ENCODE results near the gene INTS11. TPM values are rescaled to one million over a fixed set of nuclear protein-coding genes. Genes with fewer than 3 reads are reported as not detected.
"Not testable (repeated sequence)": the region's sequence is repeated elsewhere in the genome, so short reads cannot be mapped to it uniquely, and the experiment has no call there.

Gene INTS11
- total RNA-seq, 2 donors from 2014 or later = 108 to 131 TPM

DNA sequence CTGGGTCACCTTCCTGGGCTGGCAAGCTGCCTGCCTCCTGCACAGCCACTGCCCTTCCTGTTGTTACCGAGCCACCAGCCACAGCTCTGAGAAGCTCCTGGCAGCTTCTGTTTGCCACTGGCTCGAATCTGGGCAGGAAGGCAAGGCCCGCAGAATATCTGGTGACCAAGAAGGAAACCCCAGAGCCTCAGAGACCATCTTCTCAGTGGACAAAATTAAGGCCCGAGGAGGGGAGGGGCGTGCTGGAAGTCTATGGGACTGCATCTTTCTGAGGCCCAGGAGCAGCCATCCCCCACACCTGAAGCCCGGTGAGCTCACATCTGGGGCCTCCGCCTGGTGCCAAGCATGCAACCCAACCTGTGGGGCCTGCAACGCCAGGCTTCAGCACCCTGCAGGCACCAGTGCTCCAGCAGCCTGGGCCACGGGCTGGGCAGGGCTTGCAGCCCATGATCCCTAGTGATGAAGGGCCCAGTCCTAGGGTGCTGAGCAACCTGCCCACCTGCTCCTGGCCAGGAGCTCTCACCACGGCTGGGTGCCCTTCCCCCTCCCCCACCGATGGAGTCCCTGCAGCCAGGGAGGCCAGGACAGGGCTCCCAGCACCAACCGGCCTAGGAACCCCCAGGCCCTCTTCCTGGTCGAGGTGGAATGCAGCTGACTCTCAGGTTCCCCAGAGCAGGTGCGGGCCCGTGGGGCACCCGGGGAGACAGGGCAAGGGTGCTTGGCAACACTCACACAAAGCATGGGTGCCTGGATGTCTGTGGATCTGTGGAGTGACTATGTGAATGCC, 1.0 kb upstream of the INTS11 start:
- Mint-ChIP-seq H3K27me3 (ENCODE audit: low read depth) (no peaks in the 10 kb centered on the region), H3K4me1 (ENCODE audit: low read depth) (peaks cover 32% of the 10 kb centered on the region), H3K9me3 (peaks cover 0 to 1% of the 10 kb centered on the region in 2 donors), H3K4me3 (peak overlapping the region; percentile 80 to 85), H3K27ac (peak overlapping the region; percentile 72), H3K36me3 (ENCODE audit: insufficient read depth in 2 of 2) (peaks cover 3 to 5% of the 10 kb centered on the region in 2 donors)
- ATAC-seq (replicated peaks in 1 of 2) (no peak), DNase-seq (no peak)

DNA sequence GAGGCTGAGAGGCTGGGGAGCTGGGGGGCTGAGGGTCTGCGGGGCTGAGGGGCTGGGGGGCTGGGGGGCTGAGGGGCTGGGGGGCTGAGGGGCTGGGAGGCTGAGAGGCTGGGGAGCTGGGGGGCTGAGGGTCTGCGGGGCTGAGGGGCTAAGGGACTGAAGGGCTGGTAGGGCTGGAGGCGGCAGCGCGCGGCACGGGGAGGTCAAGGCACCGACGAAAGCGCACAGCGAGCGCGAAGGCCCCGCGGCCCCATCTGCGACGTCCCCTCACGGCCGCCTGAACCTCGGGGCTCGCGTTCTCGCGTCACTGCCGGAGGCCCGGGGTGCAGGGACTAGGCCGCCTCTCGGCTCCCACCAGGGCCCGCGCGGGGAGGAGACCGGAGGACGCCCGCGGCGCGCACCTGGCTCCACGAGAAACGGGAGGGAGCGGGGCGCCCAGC, 356 bp downstream of the INTS11 start:
- ATAC-seq (replicated peaks in 1 of 2) = no peak
- H3K4me3 Mint-ChIP-seq = peak overlapping the region; percentile 85
- DNase-seq = no peak
- H3K27ac Mint-ChIP-seq = peak overlapping the region; percentile 68
- no peaks in the 10 kb centered on the region for H3K9me3 Mint-ChIP-seq
- H3K36me3 Mint-ChIP-seq (ENCODE audit: insufficient read depth in 2 of 2) = peaks cover 5 to 8% of the 10 kb centered on the region in 2 donors
- H3K27me3 Mint-ChIP-seq (ENCODE audit: low read depth) = no peaks in the 10 kb centered on the region
- H3K4me1 Mint-ChIP-seq (ENCODE audit: low read depth) = peaks cover 32% of the 10 kb centered on the region

DNA sequence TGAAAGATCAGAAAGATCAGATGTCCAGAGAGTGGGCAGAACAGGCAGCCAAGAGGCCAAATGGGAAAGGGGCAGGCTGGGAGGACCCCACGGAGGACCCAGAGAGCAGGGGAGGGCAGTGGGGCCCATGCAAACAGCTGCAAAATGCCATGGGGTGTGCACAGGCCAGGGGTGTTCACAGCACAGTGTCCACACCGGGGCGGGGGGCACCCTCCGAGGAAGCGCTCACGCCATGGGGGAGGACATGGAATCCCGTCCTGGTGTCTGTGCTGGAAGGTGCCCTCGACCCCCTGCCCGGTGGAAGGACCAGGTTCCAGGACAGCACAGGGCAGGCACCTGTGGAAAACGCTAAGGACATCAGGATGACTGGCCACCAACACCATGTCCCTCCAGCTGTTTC, 1.5 kb downstream of the INTS11 start:
- Mint-ChIP-seq H3K36me3 (ENCODE audit: insufficient read depth in 2 of 2) (peaks cover 5 to 9% of the 10 kb centered on the region in 2 donors), H3K27ac (peak overlapping the region; percentile 64), H3K9me3 (no peaks in the 10 kb centered on the region), H3K4me1 (ENCODE audit: low read depth) (peaks cover 32% of the 10 kb centered on the region), H3K4me3 (peak overlapping the region; percentile 96), H3K27me3 (ENCODE audit: low read depth) (no peaks in the 10 kb centered on the region)
- DNase-seq = no peak
- ATAC-seq (replicated peaks in 1 of 2) = no peak

DNA sequence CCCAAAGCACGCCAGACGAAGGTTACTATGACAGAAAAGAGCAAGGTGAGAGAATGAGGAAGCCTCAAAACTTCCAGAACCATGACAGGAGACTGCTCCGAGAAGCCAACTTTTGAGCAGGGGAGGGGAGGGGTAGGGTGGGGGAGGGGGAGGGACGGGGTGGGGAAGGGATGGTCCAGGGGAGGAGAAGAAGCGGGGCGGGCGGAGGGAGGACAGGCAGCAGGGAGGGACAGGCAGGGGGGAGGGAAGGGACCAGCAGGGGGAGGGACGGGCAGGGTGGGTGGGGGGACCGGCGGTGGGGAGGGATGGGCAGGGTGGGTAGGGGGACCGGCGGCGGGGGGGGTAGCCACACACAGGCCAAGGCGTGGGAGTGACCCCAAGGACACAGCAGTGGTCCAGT, 2.0 kb downstream of the INTS11 start:
- H3K4me1 Mint-ChIP-seq (ENCODE audit: low read depth) = peaks cover 32% of the 10 kb centered on the region

DNA sequence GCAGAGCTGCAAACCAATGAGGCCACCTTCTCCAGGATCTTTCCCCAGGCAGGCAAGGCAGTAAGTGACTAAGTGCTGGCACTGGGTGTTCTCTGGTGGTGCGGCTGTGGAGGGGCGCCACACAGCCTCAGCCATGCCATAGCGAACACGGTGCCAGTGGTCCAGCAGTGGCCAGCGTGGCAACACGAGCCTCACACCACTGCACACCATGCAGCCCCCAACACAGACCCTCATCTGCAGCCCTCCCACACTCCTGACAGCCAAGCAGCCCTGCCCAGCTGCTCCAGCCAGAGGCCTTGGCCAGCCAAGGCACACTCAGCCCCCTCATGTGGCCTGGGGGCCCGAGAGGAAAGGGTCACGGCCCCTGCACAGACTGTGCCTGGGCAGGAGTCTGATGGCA, 3.0 kb downstream of the INTS11 start:
- Mint-ChIP-seq H3K9me3 (no peaks in the 10 kb centered on the region), H3K4me1 (ENCODE audit: low read depth) (peaks cover 31% of the 10 kb centered on the region)

More for the DNA sequence above, 2.0 kb downstream of the INTS11 start:
- Mint-ChIP-seq H3K9me3 (no peaks in the 10 kb centered on the region), H3K27me3 (ENCODE audit: low read depth) (no peaks in the 10 kb centered on the region), H3K4me3 (peak overlapping the region; percentile 96), H3K27ac (peak overlapping the region; percentile 0), H3K36me3 (ENCODE audit: insufficient read depth in 2 of 2) (peaks cover 5 to 9% of the 10 kb centered on the region in 2 donors)
- DNase-seq (no peak), ATAC-seq (replicated peaks in 1 of 2) (no peak)

DNA sequence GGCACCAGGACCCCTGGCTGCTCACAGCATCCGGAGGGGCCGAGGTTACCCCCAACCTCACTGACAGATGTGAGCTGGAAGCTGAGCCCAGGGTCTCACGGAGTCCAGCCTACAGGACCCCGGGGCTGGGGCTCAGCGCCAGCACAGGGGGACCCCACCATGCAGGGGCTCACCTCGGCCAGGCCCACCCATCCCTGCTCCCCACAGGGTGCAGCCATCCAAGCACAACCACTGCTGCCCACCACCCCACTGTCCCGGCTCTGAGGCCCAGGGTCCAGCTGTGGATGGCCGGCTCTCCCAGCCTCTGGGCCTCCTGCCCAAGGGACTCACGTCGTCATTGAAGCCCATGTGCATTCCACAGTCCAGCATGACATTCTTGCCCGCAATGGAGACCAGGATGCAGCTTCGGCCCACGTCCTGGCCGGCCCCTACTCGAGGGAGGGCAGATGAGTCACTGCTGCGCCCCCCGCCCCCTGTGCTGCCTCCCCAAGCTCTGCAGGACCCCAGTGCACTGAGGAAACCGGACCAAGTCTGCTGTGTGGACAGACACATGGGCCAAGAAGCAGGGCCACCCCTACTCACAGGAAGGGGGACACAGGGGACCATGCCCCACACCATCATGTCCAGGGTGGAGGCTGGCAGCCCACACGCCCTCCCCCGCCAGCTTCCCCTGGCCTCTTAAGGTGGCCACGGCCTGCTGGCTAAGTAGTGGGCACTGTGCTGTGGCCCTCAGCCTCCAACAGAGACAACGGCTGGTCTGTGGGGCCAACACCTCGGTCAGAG, 3.6 kb downstream of the INTS11 start:
- no peak overlapping the region for H3K27ac Mint-ChIP-seq
- no peak overlapping the region for H3K4me3 Mint-ChIP-seq
- H3K36me3 Mint-ChIP-seq (ENCODE audit: insufficient read depth in 2 of 2) = peaks cover 5 to 9% of the 10 kb centered on the region in 2 donors
- ATAC-seq (replicated peaks in 1 of 2) (no peak), DNase-seq (no peak)
- H3K9me3 Mint-ChIP-seq = no peaks in the 10 kb centered on the region
- peaks cover 25% of the 10 kb centered on the region for H3K4me1 Mint-ChIP-seq (ENCODE audit: low read depth)
- H3K27me3 Mint-ChIP-seq (ENCODE audit: low read depth) = no peaks in the 10 kb centered on the region

More for the DNA sequence above, 3.0 kb downstream of the INTS11 start:
- Mint-ChIP-seq H3K27ac (no peak overlapping the region), H3K36me3 (ENCODE audit: insufficient read depth in 2 of 2) (peaks cover 5 to 9% of the 10 kb centered on the region in 2 donors), H3K27me3 (ENCODE audit: low read depth) (no peaks in the 10 kb centered on the region), H3K4me3 (no peak overlapping the region)
- ATAC-seq (replicated peaks in 1 of 2) (no peak), DNase-seq (no peak)

DNA sequence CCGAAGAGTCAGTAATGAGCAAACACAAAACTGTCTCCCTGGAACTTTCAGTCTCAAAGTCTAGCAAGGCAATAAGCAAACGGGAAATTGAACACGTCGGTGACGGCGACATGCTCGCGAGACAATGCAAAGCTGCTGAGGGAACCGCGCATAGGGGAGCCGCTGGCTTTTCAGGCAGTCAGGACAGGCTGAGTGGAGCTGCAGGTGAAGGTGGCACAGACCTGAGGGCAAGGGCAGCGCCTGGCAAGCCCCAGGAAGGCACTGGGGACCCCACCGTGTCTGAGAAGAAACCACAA, 4.9 kb downstream of the INTS11 start:
- no peaks in the 10 kb centered on the region for H3K27me3 Mint-ChIP-seq (ENCODE audit: low read depth)
- peaks cover 5 to 9% of the 10 kb centered on the region in 2 donors for H3K36me3 Mint-ChIP-seq (ENCODE audit: insufficient read depth in 2 of 2)
- H3K9me3 Mint-ChIP-seq = no peaks in the 10 kb centered on the region
- ATAC-seq (replicated peaks in 1 of 2) = no peak
- H3K27ac Mint-ChIP-seq = peak overlapping the region; percentile 52
- H3K4me3 Mint-ChIP-seq = no peak overlapping the region
- DNase-seq = no peak
- H3K4me1 Mint-ChIP-seq (ENCODE audit: low read depth) = peaks cover 19% of the 10 kb centered on the region

DNA sequence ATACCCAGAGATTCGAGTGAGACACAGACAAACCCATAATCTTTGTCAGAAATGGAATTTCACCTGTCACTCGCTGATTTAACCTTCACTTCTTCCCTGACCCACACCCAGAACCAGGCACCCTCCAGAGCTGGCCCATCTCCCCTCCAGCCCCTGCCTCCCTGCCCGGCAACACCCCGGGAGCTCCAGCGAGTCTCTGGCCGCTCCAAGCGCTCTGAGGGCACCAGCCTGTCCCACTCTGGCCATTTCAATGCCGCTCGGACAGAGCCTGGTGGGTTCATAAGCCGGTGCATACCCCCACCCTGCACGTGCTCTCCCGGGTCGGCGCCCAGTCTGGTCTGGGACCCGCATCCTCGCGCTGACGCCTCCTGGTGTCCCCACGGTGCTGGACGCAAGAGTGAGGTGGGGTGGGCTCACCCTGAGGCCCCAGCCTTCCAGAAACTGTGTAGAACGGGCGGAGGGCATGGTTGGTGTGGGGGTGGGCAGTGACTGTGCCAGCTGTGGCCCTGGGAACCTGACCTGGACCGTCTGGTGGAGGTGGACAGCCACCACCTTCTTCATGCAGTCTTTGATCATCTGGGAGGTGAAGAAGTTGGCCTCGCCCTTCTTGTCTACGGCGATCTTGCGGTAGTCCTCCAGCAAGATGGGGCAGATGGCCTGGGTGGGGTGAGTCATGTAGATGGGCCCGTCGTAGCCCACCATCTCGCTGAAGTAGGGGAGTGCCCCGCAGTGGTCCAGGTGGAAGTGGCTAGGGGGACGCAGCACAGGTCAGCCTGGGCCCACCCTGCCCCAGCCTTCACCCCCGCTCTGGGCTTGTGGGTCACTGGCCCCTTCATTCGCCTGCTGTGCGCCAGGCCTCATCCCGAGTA, 5.4 kb downstream of the INTS11 start:
- H3K36me3 Mint-ChIP-seq (ENCODE audit: insufficient read depth in 2 of 2) = peaks cover 5 to 9% of the 10 kb centered on the region in 2 donors
- no peak overlapping the region for H3K4me3 Mint-ChIP-seq
- H3K27ac Mint-ChIP-seq = peak overlapping the region; percentile 52
- peak in 1 of 2 donors; percentile 16 for ATAC-seq (replicated peaks in 1 of 2)
- no peaks in the 10 kb centered on the region for H3K9me3 Mint-ChIP-seq
- H3K4me1 Mint-ChIP-seq (ENCODE audit: low read depth) = peaks cover 19% of the 10 kb centered on the region
- DNase-seq = no peak
- H3K27me3 Mint-ChIP-seq (ENCODE audit: low read depth) = no peaks in the 10 kb centered on the region

DNA sequence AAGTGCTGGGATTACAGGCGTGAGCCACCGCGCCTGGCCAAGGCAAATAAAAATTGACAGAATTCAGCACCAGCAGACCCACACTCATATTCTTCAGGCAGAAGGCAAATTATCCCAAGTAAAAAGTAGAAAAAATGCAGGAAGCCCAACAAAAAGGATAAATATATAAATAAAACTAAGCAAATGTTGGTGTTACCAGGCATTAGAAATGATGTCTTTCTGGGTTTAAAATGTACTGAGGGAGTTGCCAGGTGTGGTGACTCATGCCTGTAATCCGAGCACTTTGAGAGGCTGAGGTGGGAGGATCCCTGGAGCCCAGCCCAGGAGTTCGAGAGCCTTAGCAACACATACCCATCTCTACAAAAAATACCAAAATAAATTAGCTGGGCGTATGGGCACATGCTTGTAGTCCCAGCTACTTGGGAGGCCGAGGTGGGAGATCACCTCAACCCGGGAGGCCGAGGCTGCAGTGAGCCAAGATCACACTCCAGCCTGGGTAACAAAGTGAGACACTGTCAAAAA, 6.3 kb downstream of the INTS11 start:
- peaks cover 2 to 7% of the 10 kb centered on the region in 2 donors for H3K36me3 Mint-ChIP-seq (ENCODE audit: insufficient read depth in 2 of 2)
- H3K27me3 Mint-ChIP-seq (ENCODE audit: low read depth) = no peaks in the 10 kb centered on the region
- H3K4me3 Mint-ChIP-seq = no peak overlapping the region
- DNase-seq = no peak
- no peak overlapping the region for H3K27ac Mint-ChIP-seq
- H3K9me3 Mint-ChIP-seq = no peaks in the 10 kb centered on the region
- ATAC-seq (replicated peaks in 1 of 2) = no peak
- peaks cover 13% of the 10 kb centered on the region for H3K4me1 Mint-ChIP-seq (ENCODE audit: low read depth)

DNA sequence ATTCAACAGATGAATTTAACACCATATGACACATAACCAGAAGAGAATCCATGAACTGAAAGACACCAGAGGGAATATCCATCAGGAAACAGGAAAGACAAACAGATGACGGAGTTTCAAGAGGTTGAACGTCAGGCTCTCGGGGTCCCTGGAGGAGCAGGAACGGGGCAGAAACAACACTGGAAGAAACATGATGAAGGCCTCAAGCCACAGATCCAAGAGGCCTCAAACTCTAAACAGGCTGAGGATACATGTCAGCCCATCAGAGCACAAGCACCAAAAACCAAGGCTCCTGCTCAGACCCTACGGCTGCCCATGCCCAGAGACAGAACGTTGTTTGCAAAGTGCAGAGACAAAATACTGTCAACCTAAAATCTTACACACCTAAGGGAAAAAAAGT, 7.0 kb downstream of the INTS11 start:
- H3K9me3 Mint-ChIP-seq = no peaks in the 10 kb centered on the region
- no peaks in the 10 kb centered on the region for H3K27me3 Mint-ChIP-seq (ENCODE audit: low read depth)
- H3K27ac Mint-ChIP-seq = no peak overlapping the region
- H3K36me3 Mint-ChIP-seq (ENCODE audit: insufficient read depth in 2 of 2) = peaks cover 0 to 7% of the 10 kb centered on the region in 2 donors
- H3K4me1 Mint-ChIP-seq (ENCODE audit: low read depth) = peaks cover 5% of the 10 kb centered on the region
- H3K4me3 Mint-ChIP-seq = no peak overlapping the region
- ATAC-seq (replicated peaks in 1 of 2) = no peak
- no peak for DNase-seq

DNA sequence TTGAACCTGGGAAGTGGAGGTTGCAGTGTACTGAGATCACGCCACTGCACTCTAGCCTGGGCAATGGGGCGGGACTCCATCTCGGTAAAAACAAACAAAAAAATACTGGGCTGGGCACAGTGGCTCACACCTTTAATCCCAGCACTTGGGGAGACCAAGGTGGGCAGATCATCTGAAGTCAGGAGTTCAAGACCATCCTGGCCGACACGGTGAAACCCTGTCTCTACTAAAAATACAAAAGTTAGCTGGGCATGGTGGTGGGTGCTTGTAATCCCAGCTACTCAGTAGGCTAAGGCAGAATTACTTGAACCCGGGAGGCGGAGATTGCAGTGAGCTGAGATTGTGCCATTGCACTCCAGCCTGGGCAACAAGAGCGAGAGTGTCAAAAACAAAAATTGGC, 8.3 kb downstream of the INTS11 start:
- H3K36me3 Mint-ChIP-seq (ENCODE audit: insufficient read depth in 2 of 2); ATAC-seq (replicated peaks in 1 of 2); DNase-seq: not testable (repeated sequence)

DNA sequence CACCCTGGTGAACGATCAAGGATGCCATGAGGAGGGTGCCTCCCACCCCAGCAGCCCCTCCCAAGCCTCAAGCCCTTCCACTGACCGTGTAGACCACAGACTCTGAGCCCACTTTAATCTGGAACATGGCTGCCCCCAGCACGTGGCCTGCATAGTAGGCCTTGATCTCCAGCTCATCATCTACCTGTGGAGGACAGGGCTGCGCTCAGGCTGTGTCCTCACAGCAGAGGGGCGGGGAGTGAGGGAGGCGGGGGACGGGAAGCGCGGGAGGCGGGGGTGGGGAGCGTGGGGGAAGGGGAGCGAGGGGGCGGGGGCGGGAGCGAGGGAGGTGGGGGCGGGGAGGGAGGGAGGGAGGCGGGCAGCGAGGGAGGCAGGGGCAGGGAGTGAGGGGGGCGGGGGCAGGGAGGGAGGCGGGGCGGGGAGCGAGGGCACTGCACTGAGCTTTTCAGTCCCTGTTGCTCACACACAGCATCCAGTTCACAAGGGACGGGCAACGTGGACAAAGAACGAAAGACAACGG, 9.0 kb downstream of the INTS11 start:
- DNase-seq = no peak
- H3K27ac Mint-ChIP-seq = no peak overlapping the region
- H3K36me3 Mint-ChIP-seq (ENCODE audit: insufficient read depth in 2 of 2) = peaks cover 0 to 7% of the 10 kb centered on the region in 2 donors
- no peaks in the 10 kb centered on the region for H3K27me3 Mint-ChIP-seq (ENCODE audit: low read depth)
- H3K4me1 Mint-ChIP-seq (ENCODE audit: low read depth) = no peaks in the 10 kb centered on the region
- H3K9me3 Mint-ChIP-seq = no peaks in the 10 kb centered on the region
- no peak overlapping the region for H3K4me3 Mint-ChIP-seq
- ATAC-seq (replicated peaks in 1 of 2) = no peak

More for the DNA sequence above, 8.3 kb downstream of the INTS11 start:
- H3K9me3 Mint-ChIP-seq; H3K4me1 Mint-ChIP-seq (ENCODE audit: low read depth); H3K27me3 Mint-ChIP-seq (ENCODE audit: low read depth); H3K27ac Mint-ChIP-seq; H3K4me3 Mint-ChIP-seq: not testable (repeated sequence)
